Breast epithelium (tissue), 4 donors: ENCODE data around the gene SLC34A1. TPM values are rescaled to one million over a fixed set of nuclear protein-coding genes. Genes with fewer than 3 reads are reported as not detected.
A peak's percentile ranks its signal among the peaks of the same experiment; 100 is the strongest.

Experiments used
- DNase-seq, 2 donors: peaks; one replicate each; pipeline ENCODE4 v3.0.0-alpha.2; 2019; ENCODE audit warnings: low spot score in 2 of 2
- H3K27ac ChIP-seq, 2 donors: fragments of 200-600 bp; sonication (generic) in 1 of 2; one replicate each; pipeline ENCODE4 v1.5.1; 2016 to 2019; ENCODE audit warnings: mild to moderate bottlenecking in 1 of 2
- H3K27me3 ChIP-seq, 2 donors: fragments of 200-600 bp; sonication (generic) in 1 of 2; one replicate each; pipeline versions ENCODE4 v1.5.1 to v1.6.0; 2017 to 2019; ENCODE audit warnings: control low read depth in 1 of 2, mild to moderate bottlenecking in 1 of 2
- H3K36me3 ChIP-seq: fragments of 200-600 bp; one replicate; pipeline ENCODE4 v1.5.1; 2019
- H3K4me1 ChIP-seq, 2 donors: fragments of 200-600 bp; sonication (generic); one replicate each; pipeline ENCODE4 v1.5.1; 2016 to 2019; ENCODE audit warnings: control low read depth in 1 of 2
- H3K4me3 ChIP-seq, 3 donors: fragments of 200-600 bp; sonication (generic); 1 replicate in 2 of 3; 2 replicates in 1 of 3; pipeline ENCODE4 v1.5.1; 2016 to 2019; ENCODE audit warnings: mild to moderate bottlenecking in 3 of 3, moderate library complexity in 2 of 3
- H3K9me3 ChIP-seq, 2 donors: fragments of 200-600 bp; sonication (generic) in 1 of 2; one replicate each; pipeline ENCODE4 v1.5.1; 2016 to 2019; ENCODE audit warnings: control low read depth in 1 of 2
- CTCF ChIP-seq, 3 donors: fragments of 450-650 bp; IDR thresholded peaks; one replicate each; pipeline ENCODE4 v1.5.1; 2016 to 2017; ENCODE audit warnings: antibody characterized with exemption in 3 of 3, mild to moderate bottlenecking in 3 of 3, moderate library complexity in 3 of 3
- POLR2A ChIP-seq: fragments of 450-650 bp; IDR thresholded peaks from one replicate; pipeline ENCODE4 v1.6.1; 2016; ENCODE audit warnings: antibody characterized with exemption, mild to moderate bottlenecking, moderate library complexity
- POLR2AphosphoS5 ChIP-seq, 3 donors: sonication (generic); formaldehyde crosslinking; IDR thresholded peaks; one replicate each; pipeline ENCODE4 v1.6.1; 2017; ENCODE audit warnings: antibody characterized with exemption in 3 of 3
- intact Hi-C: fragments of 100-400 bp; cut with DNase I; formaldehyde crosslinking; loops from one replicate; pipeline ENCODE4 v1.15.1; 2023; ENCODE audit warnings: low total_unique reads
- total RNA-seq, 3 donors: library from RNA; depleted of rRNA; stranded (reverse); fragments of >200 nt; gene quantifications; one replicate each; pipeline ENCODE4 v1.1.0, GENCODE V29; 2016

The SLC34A1 gene
- total RNA-seq, 3 donors from 2014 or later, result not detected

DNA sequence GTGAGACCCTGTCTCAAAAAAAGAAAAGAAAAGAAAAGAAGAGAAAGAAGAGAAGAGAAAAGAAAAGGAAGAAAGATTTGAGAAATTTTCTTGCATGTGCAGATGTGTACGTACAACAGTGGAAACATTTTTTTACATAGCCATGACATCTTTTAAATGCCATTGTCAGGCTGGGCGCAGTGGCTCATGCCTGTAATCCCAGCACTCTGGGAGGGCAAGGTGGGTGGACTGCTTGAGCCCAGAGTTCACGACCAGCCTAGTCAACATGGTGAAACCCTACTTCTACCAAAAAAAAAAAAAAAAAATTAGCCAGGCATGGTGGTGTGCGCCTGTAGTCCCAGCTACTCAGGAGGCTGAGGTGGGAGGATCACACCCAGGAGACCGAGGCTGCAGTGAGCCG, 39.3 kb upstream of the SLC34A1 start:
- no peak for TF ChIP-seq POLR2A
- TF ChIP-seq CTCF (IDR thresholded peaks at IDR 0.05), result no peak
- no peak for TF ChIP-seq POLR2AphosphoS5 (IDR thresholded peaks at IDR 0.05)
- peaks cover 0 to 9% of the 10 kb centered on the region in 2 donors for H3K4me1 ChIP-seq
- intact Hi-C loops, result no loop called here
- no peaks in the 10 kb centered on the region for H3K27me3 ChIP-seq
- no peak overlapping the region for H3K27ac ChIP-seq
- H3K9me3 ChIP-seq, result no peaks in the 10 kb centered on the region
- no peak for DNase-seq
- H3K36me3 ChIP-seq, result peaks cover 2% of the 10 kb centered on the region
- H3K4me3 ChIP-seq, result no peak overlapping the region

- intact Hi-C loops, result no loop called here
- no peak for DNase-seq
- H3K27me3 ChIP-seq, result no peaks in the 10 kb centered on the region
- no peaks in the 10 kb centered on the region for H3K9me3 ChIP-seq
- peaks cover 2% of the 10 kb centered on the region for H3K36me3 ChIP-seq
- H3K27ac ChIP-seq, result no peak overlapping the region
- TF ChIP-seq POLR2A, result no peak
- TF ChIP-seq CTCF (IDR thresholded peaks at IDR 0.05), result no peak
- no peak for TF ChIP-seq POLR2AphosphoS5 (IDR thresholded peaks at IDR 0.05)
- peaks cover 4 to 19% of the 10 kb centered on the region in 2 donors for H3K4me1 ChIP-seq
- no peak overlapping the region for H3K4me3 ChIP-seq
Measured at GRCh38 chr5:177346820-177347219, 37.4 kb upstream of the SLC34A1 start.

- no peak for DNase-seq
- peaks cover 2% of the 10 kb centered on the region for H3K36me3 ChIP-seq
- no peak overlapping the region for H3K27ac ChIP-seq
- no peaks in the 10 kb centered on the region for H3K27me3 ChIP-seq
- H3K9me3 ChIP-seq, result no peaks in the 10 kb centered on the region
- peaks cover 4 to 19% of the 10 kb centered on the region in 2 donors for H3K4me1 ChIP-seq
- no peak overlapping the region for H3K4me3 ChIP-seq
- intact Hi-C loops, result no loop called here
- TF ChIP-seq CTCF (IDR thresholded peaks at IDR 0.05) (no peak), POLR2AphosphoS5 (IDR thresholded peaks at IDR 0.05) (no peak), POLR2A (no peak)
Measured at GRCh38 chr5:177347699-177348098, 36.5 kb upstream of the SLC34A1 start.

DNA sequence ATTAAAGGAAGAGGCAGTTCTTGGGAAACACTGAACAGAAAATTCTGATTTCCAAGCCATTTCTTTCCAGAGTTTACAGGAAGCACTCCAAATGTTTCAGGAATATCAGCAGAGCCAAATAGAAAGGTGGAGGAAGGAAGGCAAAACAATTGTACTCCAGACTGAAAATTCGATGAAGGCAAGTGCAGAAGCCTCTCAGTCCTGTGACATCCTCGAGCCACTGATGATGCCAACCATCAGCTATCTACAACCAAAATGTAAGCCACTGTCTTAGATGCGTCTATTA, 34.9 kb upstream of the SLC34A1 start:
- H3K27me3 ChIP-seq, result no peaks in the 10 kb centered on the region
- DNase-seq, result no peak
- H3K9me3 ChIP-seq, result no peaks in the 10 kb centered on the region
- intact Hi-C loops, result no loop called here
- no peak for TF ChIP-seq CTCF (IDR thresholded peaks at IDR 0.05)
- peaks cover 2% of the 10 kb centered on the region for H3K36me3 ChIP-seq
- no peak overlapping the region for H3K27ac ChIP-seq
- peaks cover 4 to 19% of the 10 kb centered on the region in 2 donors for H3K4me1 ChIP-seq
- H3K4me3 ChIP-seq, result no peak overlapping the region

DNA sequence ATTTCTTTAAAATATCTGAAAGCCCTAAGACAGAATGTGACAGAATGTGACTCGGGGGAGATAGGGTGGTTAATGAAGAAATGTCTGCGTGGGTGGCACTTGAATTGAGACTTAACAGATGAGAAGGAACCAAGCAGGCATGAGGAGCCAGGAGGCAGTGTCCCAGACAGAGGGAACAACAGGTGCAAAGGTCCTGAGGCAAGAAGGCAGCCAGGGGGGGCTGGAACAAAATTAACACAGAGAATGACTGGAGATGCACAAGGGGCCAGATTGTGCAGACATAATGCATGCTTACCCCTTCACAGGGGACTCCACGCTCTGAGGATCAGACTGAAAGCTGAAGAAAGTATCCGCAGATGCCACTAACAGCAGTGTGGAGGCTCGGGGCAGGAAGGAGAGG, 34.5 kb upstream of the SLC34A1 start:
- Histone ChIP-seq H3K36me3 (peaks cover 2% of the 10 kb centered on the region), H3K4me1 (peaks cover 4 to 19% of the 10 kb centered on the region in 2 donors), H3K9me3 (no peaks in the 10 kb centered on the region), H3K27me3 (no peaks in the 10 kb centered on the region), H3K27ac (no peak overlapping the region), H3K4me3 (peak overlapping the region in 1 of 3 donors; percentile 85)
- DNase-seq, result no peak
- intact Hi-C loops, result no loop called here
- TF ChIP-seq CTCF (IDR thresholded peaks at IDR 0.05) (no peak), POLR2AphosphoS5 (IDR thresholded peaks at IDR 0.05) (no peak), POLR2A (no peak)
